Activated effector memory CD4-positive, alpha-beta T cell treated with Interleukin-2 at 50 U/mL for 16 hours (primary cell): ENCODE data around the gene GLMN.
"Not testable (repeated sequence)": the region's sequence is repeated elsewhere in the genome, so short reads cannot be mapped to it uniquely, and the experiment has no call there.

Experiments used
- DNase-seq: peaks from one replicate; pipeline ENCODE4 v3.0.0-alpha.2; 2020

The GLMN gene

DNA sequence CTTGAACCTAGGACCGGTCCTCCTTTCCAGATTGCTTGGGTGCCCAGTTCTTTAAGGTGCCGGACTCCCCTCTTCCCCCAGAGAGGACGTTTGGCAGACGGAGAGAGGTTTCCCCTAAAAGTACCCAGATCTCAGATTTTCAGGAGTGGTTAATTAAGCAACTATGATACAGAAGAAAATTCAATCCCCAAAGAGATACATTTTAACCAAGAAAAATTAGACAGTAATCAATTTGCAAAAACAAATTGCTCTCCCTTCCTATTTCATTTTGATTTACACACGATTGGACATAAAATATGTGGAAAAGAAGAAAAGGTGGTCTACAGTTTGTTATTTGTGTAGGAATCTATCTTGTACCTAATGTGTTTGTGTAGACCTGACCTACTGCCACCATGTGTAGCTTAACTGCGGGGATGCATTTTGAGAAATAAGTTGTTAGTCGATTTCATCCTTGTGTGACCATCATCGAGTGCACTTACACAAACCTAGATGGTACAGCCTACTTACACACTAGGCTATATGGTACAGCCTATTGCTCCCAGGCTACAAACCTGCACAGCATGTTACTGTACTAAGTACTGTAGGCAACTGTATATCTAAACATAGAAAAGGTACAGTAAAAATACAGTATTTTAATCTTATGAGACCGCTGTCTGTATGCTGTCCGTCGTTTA is 827 bp upstream of the GLMN start:
- DNase-seq, result no peak

DNA sequence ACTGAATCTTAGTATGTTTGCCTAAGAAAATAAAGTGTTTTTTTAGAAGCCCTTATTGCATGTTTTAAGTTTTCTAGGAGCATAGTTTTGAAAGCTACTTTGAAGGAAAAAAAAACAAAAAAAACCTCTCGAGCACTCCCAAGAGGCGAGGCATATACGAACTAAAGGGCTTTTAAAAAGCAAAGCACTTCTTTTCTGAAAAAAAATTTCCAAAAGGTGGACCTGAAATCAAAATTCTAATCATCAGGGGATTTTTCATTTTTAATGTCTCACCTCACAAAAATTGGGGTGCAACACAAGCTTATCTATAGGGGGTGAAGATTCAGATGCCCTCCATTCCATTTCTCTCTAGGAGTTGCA is 594 bp downstream of the GLMN start:
- no peak for DNase-seq

DNA sequence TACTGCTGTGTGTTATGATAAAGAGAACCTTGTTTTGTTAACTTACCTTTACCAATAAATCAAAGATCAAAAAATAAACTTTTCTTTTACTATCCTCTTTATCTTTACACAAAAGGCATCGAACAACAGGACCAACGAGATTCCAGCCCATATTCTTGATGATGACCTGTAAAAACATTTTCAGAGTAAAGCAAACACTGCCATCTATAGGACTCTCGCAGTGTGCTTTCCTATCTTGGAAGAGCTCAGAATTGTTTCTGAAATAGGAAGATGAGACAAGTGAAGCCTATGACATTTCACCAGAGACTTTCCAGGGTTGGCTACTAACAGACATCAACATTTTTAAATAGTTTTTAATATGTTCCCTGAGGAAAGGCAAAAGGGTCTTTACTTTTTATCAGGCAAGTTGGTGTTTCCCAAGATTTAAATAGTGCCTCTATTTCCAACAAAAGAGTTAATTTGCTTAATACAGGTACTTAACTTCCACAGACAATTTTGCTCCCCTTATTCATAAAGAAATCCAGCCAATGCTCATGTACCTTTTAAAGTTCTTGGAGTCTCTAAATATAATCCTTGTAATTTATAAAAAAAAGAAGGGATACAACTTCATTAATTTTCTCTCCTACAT is 7.3 kb downstream of the GLMN start:
- DNase-seq, result no peak

DNA sequence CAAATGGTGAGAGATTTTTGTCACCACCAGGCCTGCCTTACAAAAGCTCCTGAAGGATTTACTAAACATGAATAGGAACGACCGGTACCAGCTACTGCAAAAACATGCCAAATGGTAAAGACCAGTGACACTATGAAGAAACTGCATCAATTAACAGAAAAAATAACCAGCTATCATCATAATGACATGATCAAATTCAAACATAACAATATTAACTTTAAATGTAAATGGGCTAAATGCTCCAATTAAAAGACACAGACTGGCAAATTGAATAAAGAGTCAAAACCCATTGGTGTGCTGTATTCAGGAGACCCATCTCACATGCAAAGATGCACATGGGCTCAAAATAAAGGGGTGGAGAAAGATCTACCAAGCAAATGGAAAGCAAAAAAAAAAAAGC is 17.4 kb downstream of the GLMN start:
- DNase-seq, result not testable (repeated sequence)

DNA sequence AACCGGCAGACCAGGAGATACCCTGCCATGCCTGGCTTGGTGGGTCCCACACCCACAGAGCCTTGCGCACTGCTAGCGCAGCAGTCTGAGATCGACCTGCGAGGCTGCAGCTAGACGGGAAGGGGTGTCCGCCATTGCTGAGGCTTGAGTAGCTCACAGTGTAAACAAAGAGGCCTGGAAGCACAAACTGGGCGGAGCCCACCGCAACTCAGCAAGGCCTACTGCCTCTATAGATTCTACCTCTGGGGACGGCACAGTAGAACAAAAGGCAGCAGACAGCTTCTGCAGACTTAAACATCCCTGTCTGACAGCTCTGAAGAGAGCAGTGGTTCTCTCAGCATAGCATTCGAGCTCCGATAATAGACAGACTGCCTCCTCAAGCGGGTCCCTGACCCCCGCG is 19.0 kb downstream of the GLMN start:
- DNase-seq, result not testable (repeated sequence)

DNA sequence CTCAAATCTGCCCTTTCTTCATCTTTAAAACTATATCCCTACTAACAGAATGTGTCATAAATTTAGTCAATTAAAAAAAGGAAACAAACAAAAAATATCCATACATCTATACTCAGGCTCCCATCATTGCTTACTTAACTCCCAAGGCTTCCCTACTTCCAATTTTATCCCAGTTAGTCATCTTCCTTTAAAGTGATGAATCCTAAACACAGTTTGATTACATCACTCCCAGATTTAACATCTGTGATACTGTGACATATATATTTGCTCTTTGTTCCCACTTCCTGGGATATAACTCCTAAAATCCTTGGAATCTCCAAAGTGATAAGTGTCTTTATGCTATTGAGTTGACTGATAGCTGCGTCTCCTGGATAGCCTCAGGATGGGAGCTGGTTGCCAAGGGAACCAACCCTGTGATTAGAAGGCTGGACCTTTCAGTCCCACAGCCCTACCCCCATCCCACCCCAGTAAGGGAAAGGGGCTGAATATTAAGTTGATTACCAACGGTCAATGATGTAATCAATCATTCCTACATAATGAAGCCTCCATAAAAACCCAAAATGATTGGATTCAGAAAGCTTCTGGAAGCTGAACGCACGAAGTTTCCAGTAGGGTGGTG is 21.6 kb downstream of the GLMN start:
- no peak for DNase-seq

DNA sequence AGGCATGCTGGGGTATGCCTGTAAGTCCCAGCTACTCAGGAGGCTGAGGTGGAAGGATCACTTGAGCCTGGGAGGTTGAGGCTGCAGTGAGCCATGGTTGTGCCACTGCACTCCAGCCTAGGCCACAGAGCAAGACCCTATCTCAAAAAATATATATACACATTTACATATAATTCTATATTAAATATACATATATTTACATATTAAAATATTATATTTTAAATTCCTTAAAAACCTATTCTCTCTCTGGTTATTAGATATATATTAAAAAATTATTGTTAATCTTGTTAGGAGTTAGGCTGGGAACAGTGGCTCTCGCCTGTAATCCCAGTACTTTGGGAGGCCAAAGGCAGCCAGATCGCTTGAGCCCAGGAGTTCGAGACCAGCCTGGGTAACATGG is 22.7 kb downstream of the GLMN start:
- no peak for DNase-seq

DNA sequence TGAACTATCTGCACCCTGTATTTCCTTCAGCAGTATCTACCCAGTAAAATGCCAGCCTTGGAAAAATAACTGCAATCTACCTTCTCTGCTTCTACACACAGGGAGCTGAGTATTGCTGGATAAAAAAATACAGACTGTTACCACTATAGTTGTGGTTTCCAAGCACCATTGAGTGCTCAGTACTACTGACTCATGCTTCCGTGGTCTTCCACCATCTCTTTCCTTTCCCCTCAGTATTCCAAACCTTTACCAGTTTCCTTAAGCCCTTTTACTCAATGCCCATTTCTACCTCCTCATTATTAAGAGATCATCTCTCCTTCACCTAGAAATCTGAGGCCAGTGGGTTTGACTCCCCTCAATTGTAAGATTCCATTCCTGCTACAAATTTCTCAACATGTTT is 23.8 kb downstream of the GLMN start:
- no peak for DNase-seq

DNA sequence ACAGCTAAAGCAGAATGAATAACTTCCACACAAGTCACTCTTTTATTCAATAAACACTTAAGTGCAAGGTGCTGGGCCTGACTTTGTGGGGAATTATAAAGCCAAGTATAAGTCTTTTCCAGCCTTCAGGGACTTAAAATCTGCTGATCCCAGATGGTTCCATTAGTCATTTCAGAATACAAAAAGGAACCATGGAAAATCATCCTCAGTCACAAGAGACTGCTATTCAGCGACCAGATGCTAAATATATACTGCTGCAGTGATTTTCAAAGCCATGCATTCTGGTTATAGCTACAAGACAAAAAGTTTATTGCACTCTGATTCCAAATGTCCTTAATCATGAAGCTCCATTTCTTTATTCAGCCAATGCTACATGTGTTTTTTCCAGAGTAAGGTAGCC is 25.7 kb downstream of the GLMN start:
- DNase-seq, result no peak

DNA sequence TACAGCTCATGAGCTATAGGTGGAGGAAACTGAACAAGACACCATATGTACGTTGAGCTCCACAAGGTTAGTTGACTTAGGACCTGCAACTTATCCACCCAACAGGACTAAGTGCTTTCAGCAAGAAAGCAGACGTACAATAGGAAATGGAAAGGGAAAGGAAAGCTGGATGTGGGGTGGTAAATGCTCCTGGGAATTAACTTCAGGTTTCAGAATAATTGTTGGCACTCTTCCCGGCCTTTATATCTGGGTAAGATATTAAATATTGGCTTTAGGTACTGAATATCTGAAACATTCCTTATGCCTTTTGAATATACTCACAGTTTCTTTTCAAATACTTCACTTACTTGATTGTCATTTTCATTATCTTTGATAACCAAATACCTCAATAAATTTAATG is 36.3 kb downstream of the GLMN start:
- no peak for DNase-seq

DNA sequence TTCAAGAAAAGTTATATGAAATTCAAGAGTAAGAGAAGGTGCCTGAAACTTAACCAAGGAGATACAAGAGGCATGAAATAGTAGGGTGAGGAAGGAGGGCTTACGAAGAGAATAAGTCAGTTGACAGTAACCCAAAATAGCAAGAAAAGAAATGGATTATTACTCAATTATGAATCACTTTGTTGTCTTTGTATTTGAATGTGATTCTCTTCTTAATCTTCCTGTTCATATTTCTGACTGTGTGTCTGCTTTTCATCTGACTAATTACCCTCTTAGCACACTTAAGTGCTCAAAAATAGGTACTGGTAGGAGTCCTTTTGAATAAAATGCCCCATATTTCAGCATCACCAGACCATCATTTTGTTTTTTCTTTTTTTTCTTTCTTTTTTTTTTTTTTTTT is 39.4 kb downstream of the GLMN start:
- DNase-seq, result no peak

DNA sequence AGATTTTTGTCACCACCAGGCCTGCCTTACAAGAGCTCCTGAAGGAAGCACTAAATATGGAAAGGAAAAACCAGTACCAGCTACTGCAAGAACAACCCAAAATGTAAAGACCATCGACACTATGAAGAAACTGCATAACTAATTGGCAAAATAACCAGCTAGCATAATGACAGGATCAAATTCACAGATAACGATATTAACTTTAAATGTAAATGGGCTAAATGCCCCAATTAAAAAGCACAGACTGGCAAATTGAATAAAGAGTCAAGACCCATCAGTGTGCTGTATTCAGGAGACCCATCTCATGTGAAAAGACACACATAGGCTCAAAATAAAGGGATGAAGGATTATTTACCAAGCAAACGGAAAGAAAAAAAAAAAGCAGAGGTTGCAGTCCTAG is 44.1 kb downstream of the GLMN start:
- not testable (repeated sequence) for DNase-seq

DNA sequence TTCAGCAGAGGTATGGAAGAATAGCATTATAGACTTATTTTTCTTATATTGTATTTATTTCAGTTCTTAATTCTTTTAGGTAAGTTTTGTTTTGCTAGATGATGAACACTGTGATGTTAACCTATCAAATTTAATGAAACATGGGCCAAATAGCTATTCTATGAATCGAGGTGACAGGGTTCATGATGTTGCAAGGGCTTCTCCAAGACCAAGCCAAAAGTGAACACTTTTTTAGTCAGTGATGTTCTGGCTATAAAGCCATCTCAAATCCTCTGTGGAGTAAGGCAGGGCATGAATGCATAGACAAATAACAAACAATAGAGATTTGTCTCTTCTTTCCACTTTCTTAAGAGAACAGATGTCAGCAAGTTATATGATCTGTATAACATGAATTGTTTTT is 54.4 kb downstream of the GLMN start:
- DNase-seq, result no peak

DNA sequence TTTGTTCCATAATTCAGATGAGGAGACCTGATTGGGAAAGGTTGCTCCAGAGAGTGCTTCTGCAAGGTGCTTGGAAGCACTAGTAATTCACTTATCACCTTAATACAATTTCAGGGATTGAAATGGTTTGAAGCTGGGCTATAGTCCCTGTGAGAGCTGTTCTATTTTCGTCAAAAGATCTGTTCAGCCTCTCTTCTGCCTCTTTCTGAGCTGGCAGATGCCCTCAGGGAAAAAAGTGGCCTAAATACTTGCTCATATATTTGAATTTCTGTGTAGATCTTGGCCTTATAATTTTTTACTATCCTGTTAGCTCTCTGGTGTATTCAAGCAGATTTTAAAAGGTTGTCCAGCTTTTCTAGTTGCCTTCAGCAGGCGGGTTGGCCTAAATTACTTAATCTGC is 58.8 kb downstream of the GLMN start:
- no peak for DNase-seq

DNA sequence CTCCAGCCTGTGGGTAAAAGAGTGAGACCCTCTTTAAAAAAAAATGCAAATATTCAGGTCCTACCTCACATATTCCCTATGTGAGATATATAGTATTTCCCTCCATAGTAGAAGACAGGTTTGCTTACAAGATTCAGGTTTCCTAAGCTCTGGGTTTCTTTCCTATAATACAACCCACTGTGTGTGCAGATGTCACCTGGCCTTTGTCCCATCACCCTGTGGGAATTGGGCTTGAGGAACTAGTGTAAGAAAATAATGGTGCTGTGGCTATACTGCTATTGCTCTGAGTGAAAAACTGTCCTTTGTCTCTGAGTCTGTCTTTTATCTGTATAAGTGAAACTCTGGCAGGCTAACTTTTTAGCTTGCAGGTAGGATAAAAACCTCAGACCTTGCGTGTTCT is 68.1 kb downstream of the GLMN start:
- no peak for DNase-seq

DNA sequence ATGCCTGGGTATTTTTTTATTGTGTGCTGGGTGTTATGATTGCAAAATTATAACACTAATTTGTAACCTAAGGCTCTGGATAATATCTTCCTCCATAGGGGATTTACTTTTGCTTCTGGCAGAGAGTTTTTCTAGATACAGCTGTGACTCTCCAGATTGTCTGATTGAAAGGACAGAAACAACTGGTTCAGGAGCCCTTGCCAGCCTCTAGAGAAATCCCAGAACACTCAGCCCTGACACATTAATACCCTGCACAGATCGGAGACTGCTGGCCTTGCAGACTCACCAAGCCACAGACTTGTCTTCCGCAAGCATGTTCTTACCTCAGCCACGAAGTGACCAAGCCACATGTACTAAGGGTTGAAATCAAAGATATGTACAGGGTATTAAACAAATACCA is 70.4 kb downstream of the GLMN start:
- DNase-seq, result no peak

DNA sequence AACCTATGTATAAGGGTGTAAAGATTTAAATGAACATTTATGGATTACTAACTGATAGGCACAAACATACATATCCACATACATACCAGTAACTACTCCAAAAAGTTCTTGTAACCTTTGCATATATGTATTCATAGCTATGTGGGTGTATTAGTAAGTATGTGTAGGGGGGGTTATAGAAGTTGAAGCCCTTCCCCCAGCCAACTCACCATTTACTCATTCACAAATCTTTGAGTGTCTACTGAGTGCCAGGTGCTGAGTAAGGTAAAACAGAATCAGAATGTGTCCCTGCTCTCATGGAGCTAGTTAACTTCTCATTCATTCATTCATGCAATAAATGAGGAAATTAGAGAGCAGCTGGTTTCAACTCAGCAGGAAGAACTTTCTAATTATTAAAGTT is 79.8 kb downstream of the GLMN start:
- DNase-seq, result no peak

DNA sequence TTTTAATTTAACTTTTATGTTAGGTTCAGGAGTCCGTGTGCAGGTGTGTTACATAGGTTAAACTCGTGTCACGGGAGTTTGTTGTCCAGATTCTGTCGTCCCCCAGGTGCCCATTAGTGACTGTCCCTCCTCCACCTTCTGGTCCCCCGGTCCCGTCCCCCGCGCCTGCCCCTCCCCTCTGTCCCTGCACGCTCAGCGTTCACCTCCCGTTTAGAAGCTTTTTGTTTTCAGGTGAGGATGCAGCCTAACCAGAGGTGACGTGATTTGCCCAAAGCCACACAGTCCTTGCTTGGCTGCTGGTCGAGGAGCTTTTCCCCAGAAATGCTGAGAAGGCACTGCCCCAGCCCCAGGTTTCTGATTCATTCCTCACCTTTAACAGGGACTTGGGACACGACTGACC is 80.2 kb downstream of the GLMN start:
- no peak for DNase-seq

DNA sequence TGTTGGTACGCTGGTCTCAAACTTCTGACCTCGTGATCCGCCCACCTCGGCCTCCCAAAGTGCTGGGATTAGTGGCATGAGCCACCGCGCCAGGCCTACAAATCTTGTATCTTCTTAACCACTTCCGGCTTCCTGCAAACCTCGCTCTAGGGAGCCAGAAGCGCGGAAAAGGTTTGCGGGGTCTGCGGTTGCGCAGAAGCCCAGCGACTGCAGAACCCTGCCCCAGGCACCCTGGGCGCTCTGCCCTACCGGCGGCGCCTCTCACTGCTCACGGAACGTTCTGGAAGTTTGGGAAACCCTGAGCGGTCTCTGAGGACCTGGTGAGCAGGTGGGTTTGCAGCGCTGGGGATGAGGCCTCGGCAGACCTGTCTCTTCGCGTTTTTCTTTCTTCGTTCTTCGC is 81.1 kb downstream of the GLMN start, which contains the start of gene C1orf146:
Gene C1orf146 (plus strand): TSS at position 195 of the 400 bp plus-strand sequence. CDS start 13,506 bp downstream, outside the sequence.
- DNase-seq, result no peak

DNA sequence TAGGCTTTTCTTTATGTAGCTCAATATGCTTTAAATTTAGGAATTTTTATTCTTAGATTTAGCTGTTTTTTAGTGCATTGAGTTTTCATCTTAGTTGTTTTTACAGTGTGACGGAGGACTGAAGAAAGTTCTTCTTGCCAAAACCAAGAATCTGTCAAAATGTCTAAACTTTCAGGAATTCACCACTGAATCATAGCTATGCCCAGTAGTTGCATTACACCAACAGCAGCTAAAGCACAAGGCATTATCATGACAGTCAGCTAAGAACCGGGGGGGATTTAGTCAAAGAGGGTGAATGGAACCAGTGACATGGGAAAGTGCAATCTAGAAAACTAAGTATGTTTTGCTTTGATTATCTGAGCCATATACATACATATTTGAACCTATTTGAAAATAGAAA is 87.6 kb downstream of the GLMN start:
- DNase-seq, result no peak

DNA sequence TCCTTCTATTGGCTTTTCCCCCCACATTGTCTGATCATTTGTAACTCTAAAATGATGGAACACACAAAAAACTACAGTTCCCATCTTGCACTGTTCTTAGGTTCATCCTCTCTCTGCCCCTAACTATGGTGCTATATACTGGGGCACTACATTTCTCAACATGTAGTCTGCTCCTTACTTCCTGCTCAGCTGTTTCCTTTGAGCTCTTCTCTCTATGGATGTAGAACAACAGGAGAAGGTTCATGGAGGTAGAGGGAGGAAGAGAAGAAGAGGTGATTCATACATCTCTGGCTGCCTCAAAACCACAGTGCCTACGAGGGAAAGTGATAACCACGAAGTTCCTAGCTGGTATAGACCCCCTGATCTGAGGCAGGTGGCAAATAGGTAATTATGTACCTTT is 88.1 kb downstream of the GLMN start:
- no peak for DNase-seq

DNA sequence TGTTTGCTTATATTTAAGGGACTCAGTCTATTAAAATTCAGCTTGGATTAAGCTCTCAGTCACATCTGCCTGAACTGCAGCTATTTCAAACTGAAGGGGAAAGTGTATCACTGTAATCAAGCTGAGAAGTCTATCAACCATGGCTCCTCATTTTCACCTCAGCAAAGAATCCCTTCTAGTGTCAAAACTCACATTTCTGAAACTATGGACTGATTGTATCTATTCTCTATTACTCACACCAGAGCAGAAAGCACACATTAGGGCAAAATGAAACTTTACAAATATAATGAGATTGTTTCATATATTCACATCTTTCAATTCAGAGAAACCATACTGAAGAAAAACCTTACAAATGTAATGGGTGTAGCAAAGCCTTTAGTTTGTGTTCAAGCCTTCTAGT is 95.7 kb downstream of the GLMN start:
- DNase-seq, result no peak

DNA sequence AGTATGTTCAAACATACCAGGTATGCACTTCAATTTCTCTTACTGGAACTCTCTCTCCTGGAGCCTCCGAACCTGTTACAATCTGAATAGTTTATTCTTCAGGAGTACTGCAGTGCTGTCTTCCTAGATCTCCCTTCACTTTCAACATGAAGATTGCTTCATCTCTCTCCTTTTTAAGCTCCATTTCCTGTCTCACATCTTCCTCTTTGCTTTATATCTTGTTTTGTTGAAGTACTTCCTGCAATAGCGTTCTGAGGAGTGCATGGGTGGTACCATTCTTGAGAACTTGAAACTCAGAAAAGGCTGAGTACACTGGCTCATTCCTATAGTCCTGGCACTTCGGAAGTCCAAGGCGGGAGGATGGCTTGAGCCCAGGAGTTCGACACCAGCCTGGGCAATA is 96.8 kb downstream of the GLMN start:
- no peak for DNase-seq
